Parathyroid adenoma (tissue), 2 donors: ENCODE measurements around the gene IMPG2.

ENCODE experiments used
- H2AFZ ChIP-seq: fragments of 300-600 bp; sonication (generic); one replicate; pipeline ENCODE4 v1.7.0; 2017; ENCODE audit warnings: antibody characterized with exemption, mild to moderate bottlenecking
- H3K27ac ChIP-seq: fragments of 300-600 bp; sonication (generic); one replicate; pipeline ENCODE4 v1.7.0; 2017
- H3K27me3 ChIP-seq: fragments of 300-600 bp; sonication (generic); one replicate; pipeline ENCODE4 v1.7.0; 2017; ENCODE audit warnings: low read length; ENCODE audit not compliant: control insufficient read depth, insufficient read depth
- H3K36me3 ChIP-seq: fragments of 300-600 bp; sonication (generic); one replicate; pipeline ENCODE4 v1.7.0; 2017; ENCODE audit warnings: low read length; ENCODE audit not compliant: control insufficient read depth, insufficient read depth
- H3K4me1 ChIP-seq: fragments of 300-600 bp; sonication (generic); one replicate; pipeline ENCODE4 v1.7.0; 2017; ENCODE audit warnings: control low read depth
- H3K4me2 ChIP-seq: fragments of 300-600 bp; sonication (generic); one replicate; pipeline ENCODE4 v1.7.0; 2017; ENCODE audit warnings: low read length
- H3K4me3 ChIP-seq: fragments of 300-600 bp; sonication (generic); one replicate; pipeline ENCODE4 v1.7.0; 2017; ENCODE audit warnings: low read depth, low read length
- H3K79me2 ChIP-seq: fragments of 300-600 bp; sonication (generic); one replicate; pipeline ENCODE4 v1.7.0; 2017; ENCODE audit warnings: control low read depth
- H3K9ac ChIP-seq: fragments of 300-600 bp; sonication (generic); one replicate; pipeline ENCODE4 v1.7.0; 2017; ENCODE audit warnings: mild to moderate bottlenecking
- H3K9me3 ChIP-seq: fragments of 300-600 bp; sonication (generic); one replicate; pipeline ENCODE4 v1.7.0; 2017; ENCODE audit warnings: low read length; ENCODE audit not compliant: control insufficient read depth
- CTCF ChIP-seq: fragments of 300-600 bp; sonication (generic); IDR thresholded peaks from one replicate; pipeline ENCODE4 v1.7.0; 2017; ENCODE audit warnings: antibody characterized with exemption, mild to moderate bottlenecking
- donor health status: primary hyperparathyroidism.

IMPG2 gene

DNA sequence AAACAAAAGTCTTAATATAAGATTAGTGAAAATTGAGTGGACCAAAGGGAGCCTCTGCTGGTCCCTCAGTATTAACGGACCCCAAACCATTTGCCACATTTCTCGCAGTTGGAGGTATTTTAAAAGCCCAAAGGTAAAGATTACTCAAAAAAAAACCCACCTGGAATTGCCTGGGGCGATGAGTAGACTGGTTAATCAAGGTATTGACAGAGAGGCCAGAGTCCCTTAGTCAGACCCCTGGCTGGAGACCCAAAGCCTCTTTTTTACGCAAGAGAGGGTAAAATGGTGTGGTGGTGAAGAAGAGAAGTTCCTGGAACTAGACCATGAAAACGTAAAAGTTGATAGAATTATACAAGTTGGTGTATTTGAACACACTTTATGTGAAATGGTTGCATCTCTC is 137.2 kb downstream of the IMPG2 start:
- H3K36me3 ChIP-seq = no peaks in the 10 kb centered on the region
- H3K79me2 ChIP-seq = no peaks in the 10 kb centered on the region
- H3K9ac ChIP-seq = no peak overlapping the region
- no peaks in the 10 kb centered on the region for H3K4me1 ChIP-seq
- H2AFZ ChIP-seq = no peak overlapping the region
- no peak overlapping the region for H3K4me3 ChIP-seq
- TF ChIP-seq CTCF = no peak
- no peaks in the 10 kb centered on the region for H3K9me3 ChIP-seq
- no peaks in the 10 kb centered on the region for H3K27me3 ChIP-seq
- H3K27ac ChIP-seq = no peak overlapping the region
- no peak overlapping the region for H3K4me2 ChIP-seq

DNA sequence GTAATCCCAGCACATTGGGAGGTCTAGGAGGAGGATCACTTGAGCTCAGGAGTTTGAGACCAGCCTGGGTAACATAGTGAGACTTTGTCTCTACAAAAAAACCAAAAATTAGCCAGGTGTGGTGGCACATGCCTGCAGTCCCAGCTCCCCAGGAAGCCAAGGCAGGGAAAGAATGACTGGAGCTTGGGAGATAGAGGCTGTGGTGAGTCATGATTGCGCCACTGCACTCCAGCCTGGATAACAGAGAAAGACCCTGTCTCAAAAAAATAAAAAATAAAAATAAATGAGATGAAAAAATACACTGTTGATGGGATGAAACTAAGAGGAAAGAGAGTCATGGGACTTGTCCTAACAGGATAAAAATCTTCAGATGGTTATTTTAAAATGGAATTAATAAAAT is 137.6 kb downstream of the IMPG2 start:
- no peak overlapping the region for H3K9ac ChIP-seq
- H3K4me2 ChIP-seq = no peak overlapping the region
- H3K4me3 ChIP-seq = no peak overlapping the region
- H3K27me3 ChIP-seq = no peaks in the 10 kb centered on the region
- no peaks in the 10 kb centered on the region for H3K79me2 ChIP-seq
- no peaks in the 10 kb centered on the region for H3K36me3 ChIP-seq
- TF ChIP-seq CTCF = no peak
- H3K27ac ChIP-seq = no peak overlapping the region
- no peaks in the 10 kb centered on the region for H3K4me1 ChIP-seq
- no peaks in the 10 kb centered on the region for H3K9me3 ChIP-seq
- no peak overlapping the region for H2AFZ ChIP-seq

DNA sequence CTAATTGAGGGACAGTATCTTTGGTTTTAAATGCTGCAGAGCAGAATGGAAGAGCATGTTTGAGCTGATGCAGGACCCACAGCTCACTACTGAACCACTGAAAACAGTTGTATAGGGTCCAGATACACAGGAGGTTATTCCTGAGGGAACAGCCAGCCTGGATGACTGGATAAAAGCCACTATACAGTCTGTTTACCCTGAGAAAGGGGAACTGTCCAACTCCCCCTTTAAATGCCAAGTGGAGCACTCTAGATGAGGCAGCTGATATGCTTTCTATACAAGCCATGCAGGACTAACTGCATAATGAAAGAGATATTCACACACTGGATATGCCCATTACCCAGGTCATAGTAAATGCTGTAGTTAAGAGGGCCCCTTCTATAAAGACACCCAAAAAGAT is 138.6 kb downstream of the IMPG2 start:
- Histone ChIP-seq H3K4me3 (no peak overlapping the region), H3K4me1 (no peaks in the 10 kb centered on the region), H3K9me3 (no peaks in the 10 kb centered on the region), H2AFZ (no peak overlapping the region), H3K4me2 (no peak overlapping the region), H3K27ac (no peak overlapping the region), H3K79me2 (no peaks in the 10 kb centered on the region), H3K36me3 (no peaks in the 10 kb centered on the region), H3K9ac (no peak overlapping the region), H3K27me3 (no peaks in the 10 kb centered on the region)
- no peak for TF ChIP-seq CTCF

GRCh38 chr3:101179637-101180036 is 140.7 kb downstream of the IMPG2 start:
- Histone ChIP-seq H3K9ac (no peak overlapping the region), H3K4me2 (no peak overlapping the region), H3K27me3 (no peaks in the 10 kb centered on the region), H2AFZ (no peak overlapping the region), H3K4me1 (no peaks in the 10 kb centered on the region), H3K79me2 (no peaks in the 10 kb centered on the region), H3K27ac (no peak overlapping the region), H3K4me3 (no peak overlapping the region), H3K9me3 (no peaks in the 10 kb centered on the region), H3K36me3 (no peaks in the 10 kb centered on the region)
- no peak for TF ChIP-seq CTCF

DNA sequence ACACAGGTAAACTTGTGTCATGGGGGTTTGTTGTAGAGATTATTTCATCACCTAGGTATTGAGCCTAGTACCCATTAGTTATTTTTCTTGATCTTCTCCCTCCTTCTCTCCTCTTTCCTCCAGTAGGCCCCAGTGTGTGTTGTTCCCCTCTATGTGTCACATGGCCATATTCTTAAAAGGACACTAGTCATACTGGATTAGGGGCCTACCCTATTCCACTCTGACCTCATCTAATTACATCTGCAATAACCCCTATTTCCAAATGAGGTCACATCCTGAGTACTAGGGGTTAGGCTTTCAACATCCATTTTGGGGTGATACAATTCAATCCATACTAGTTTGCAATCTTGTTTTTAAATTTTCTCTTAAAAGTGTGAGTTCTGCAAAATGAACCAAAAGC is 142.8 kb downstream of the IMPG2 start:
- no peak for TF ChIP-seq CTCF
- Histone ChIP-seq H2AFZ (no peak overlapping the region), H3K4me2 (no peak overlapping the region)

More for the DNA sequence above, 142.8 kb downstream of the IMPG2 start:
- H3K27ac ChIP-seq = no peak overlapping the region
- no peaks in the 10 kb centered on the region for H3K4me1 ChIP-seq
- H3K4me3 ChIP-seq = no peak overlapping the region
- H3K9me3 ChIP-seq = no peaks in the 10 kb centered on the region
- H3K27me3 ChIP-seq = no peaks in the 10 kb centered on the region
- H3K36me3 ChIP-seq = no peaks in the 10 kb centered on the region
- no peaks in the 10 kb centered on the region for H3K79me2 ChIP-seq
- no peak overlapping the region for H3K9ac ChIP-seq
